Activated naive CD8-positive, alpha-beta T cell treated with anti-CD3 and anti-CD28 coated beads, Interleukin-2, amount 50 U/mL, for 16 hours (primary cell): ENCODE data around the gene STX1A.
"Not testable (repeated sequence)": the region's sequence is repeated elsewhere in the genome, so short reads cannot be mapped to it uniquely, and the experiment has no call there.

ENCODE experiments used
- DNase-seq: peaks from one replicate; pipeline ENCODE4 v3.0.0-alpha.2; 2020; ENCODE audit warnings: low read depth, low spot score

Gene STX1A

DNA sequence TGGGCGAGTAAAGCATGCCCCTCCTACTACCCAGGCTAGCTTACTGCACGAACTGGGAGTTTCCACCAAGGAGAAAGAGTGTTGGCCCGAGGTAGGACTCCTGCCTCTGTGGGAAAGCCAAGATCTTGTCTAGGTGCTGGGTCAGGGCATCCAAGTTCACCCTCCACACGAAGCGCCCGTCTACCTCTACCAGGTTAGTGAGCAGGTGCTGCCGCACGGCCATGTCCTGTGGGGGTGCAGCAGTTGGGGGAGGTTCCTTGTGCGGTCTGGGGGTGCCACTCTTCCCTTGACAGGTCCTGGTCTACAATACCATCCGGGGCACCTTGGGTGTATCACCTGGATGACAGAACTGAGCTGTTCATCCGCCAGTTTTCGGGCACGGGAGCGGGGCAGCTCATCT is 17.4 kb upstream of the STX1A start:
- no peak for DNase-seq

- DNase-seq: no peak
These were observed 16.0 kb upstream of the STX1A start for GRCh38 chr7:73735528-73735905.

DNA sequence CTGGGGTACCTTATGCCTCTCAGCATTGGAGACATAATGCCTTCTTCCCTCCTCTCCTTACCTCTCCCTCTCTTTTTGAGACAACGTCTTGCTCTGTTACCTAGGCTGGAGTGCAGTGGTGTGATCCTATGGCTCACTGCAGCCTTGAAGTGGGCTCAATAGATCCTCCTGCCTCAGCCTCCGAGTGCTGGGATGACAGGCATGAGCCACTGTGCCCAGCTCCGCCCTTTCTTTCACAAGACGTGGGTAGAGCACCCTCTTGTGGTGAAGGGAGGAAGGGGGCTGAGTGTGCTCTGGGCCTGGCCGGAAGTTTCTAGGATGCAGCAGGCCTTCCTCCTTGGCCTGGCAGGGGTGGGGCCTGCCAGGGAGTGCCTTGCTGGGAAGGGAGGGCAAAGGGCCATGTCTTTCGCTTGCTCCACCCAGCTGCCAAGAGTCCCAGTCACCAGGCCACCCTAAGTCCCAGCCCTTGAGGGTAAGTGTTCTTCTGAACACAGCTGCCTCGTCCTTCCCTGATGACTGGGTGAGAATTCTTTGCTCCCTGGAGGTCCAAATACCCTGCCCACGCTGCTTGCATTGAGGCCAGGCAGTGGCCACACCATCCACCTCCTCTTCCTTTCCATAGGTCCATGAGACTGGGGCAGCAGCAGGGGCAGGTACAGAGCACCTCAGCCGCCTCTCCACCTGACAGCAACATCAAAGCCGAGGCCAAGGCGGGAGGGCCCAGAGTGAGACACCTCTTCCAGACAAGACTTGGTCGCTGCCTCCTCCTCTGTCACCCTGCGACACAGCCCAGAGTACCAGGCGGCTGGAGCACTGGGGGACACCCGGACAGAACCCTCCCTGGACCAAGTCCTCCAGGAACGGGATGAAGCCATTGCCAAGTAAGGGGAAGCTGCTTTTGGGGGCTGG is 15.4 kb upstream of the STX1A start:
- DNase-seq: peak; percentile 63

- no peak for DNase-seq
These were observed 12.9 kb upstream of the STX1A start for GRCh38 chr7:73732397-73732796.

GRCh38 chr7:73730485-73730884 is 11.0 kb upstream of the STX1A start:
- DNase-seq: no peak

DNA sequence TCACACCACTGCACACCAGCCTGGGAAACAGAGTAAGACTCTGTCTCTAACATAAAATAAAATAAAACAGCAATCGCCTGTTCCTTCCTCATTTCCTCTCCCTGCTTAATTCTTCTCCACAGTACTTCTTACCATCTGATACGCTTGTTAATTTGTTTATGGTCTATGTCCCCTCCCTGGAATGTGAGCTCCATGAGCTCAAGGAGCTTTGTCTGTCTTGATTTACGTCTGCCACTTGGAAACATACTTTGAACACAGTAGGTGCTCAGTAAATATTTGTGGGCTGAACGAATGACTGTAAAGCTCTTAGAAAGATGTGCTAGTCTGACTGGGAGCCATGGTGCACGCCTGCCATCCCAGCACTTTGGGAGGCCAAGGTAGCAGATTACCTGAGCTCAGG is 9.1 kb upstream of the STX1A start:
- no peak for DNase-seq

GRCh38 chr7:73727952-73728351 is 8.5 kb upstream of the STX1A start:
- no peak for DNase-seq

DNA sequence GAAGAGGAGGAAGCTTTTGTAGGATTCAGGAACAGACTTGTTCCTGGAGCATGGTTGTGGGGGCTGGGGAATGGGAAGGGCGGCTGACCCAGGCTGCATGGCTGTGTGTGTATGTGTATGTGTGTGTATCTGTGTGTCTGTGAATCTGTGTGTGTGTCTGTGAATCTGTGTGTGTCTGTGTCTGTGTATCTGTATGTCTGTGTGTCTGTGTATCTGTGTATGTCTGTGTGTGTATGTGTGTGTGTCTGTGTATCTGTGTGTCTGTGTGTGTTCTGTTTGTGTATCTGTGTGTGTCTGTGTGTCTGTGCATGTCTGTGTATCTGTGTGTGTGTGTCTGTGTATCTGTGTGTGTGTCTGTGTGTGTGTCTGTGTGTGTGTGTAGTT is 6.6 kb upstream of the STX1A start:
- no peak for DNase-seq

GRCh38 chr7:73723813-73724212 is 4.3 kb upstream of the STX1A start:
- DNase-seq: no peak

DNA sequence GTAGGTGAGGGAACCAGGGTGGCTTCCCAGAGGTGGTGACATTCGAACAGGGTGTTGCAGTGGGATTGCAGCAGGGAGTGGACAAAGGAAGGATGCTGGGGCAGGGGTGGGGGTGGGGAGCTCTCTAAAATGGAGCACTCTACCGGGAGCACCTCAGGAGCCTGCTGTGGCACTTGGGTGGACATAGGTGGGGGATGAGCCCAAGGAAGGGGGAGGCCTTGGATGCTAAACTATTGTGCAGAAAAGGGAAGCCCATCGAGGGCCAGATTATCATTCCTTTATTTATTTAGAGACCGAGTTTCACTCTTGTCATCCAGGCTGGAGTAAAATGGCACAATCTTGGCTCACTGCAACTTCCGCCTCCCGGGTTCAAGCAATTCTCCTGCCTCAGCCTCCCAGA is 3.3 kb upstream of the STX1A start:
- no peak for DNase-seq

GRCh38 chr7:73722182-73722581 is 2.7 kb upstream of the STX1A start:
- DNase-seq: not testable (repeated sequence)

DNA sequence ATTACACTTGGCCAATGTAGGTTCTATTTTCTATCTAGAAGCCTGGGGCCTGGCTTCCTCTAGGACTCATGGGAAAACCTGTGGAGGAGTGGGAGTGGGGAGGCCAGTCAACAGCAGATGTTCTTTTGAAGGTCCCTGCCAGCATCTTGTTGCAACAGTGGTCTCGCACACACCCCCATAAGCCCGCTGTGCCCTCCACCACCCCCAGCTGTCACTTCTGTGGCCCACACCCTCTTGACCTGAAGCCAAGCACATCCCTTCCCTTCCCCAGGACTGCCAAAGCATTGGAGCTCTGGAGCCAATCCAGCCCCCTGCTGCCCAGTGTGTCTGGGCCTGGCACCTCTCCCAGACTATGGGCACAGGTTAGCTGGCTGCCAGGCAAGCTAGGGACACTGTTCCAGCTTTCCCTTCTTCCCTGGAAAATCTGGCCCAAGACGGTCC is 1.9 kb upstream of the STX1A start:
- DNase-seq: no peak

DNA sequence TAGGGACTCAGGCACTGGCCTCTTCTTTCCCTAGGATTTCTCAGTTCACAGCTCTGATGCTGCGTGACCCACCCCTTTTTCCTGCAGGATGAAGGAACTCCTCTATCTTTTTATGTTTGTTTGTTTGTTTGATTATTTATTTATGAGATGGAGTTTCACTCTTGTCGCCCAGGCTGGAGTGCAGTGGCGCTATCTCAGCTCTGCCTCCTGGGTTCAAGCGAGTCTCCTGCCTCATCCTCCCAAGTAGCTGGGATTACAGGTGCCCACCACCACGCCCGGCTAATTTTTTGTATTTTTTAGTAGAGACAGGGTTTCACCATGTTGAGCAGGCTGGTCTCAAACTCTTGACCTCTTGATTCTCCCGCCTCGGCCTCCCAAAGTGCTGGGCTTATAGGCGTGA is 974 bp upstream of the STX1A start:
- DNase-seq: not testable (repeated sequence)

DNA sequence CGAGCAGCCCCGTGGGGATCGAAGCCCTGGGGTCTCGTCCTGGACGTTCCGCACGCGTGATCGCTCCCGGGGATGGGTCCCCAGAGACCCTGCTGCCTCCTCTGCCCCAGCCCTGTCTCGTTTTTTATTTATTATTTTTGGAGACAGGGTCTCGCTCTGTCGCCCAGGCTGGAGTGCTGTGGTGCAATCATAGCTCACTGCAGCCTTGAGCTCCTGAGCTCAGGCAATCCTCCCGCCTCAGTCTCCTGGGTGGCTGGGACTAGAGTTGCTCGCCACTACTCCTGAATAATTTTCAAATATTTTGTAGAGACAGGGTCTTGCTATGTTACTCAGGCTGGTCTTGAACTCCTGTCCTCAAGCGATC is 319 bp upstream of the STX1A start:
- no peak for DNase-seq

- DNase-seq: no peak
These were observed 1.0 kb downstream of the STX1A start for GRCh38 chr7:73718438-73718881.

GRCh38 chr7:73717991-73718405 is 1.5 kb downstream of the STX1A start:
- DNase-seq: peak; percentile 54

GRCh38 chr7:73717025-73717807 is 2.3 kb downstream of the STX1A start:
- no peak for DNase-seq

GRCh38 chr7:73716318-73716890 is 3.1 kb downstream of the STX1A start:
- DNase-seq: no peak

DNA sequence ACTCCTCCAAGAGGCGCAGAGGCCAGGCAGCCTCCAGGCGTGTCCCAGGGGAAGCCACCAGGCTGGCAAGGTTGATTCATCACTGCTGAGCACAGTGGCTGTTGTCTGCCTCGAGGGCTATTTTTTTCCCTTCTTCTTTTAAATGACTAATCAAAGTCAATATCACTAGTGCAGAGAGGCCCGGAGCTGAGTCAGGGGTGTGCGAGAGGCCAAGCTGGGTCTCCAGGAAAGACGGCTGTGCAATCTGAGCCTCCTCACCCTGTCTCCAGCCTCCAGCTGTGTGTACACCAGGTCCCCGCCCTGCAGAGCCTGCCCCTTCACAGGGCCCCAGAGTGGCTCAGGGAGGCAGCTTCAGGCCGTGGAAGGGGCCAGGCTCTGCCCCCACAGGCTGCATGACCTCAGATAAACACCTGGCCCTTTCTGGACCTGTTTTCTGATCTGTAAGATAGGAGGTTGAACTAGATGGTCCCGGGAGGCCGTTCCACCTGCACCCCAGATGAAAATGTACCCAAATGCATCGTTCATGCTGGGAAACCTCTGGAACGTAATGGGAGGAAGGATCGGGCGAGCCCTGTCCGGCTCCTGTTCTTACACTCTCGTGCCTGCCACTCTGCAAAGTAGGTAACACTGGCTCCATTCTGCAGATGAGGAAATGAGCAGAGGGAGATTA is 3.7 kb downstream of the STX1A start:
- no peak for DNase-seq

GRCh38 chr7:73713319-73713718 is 6.2 kb downstream of the STX1A start:
- not testable (repeated sequence) for DNase-seq

DNA sequence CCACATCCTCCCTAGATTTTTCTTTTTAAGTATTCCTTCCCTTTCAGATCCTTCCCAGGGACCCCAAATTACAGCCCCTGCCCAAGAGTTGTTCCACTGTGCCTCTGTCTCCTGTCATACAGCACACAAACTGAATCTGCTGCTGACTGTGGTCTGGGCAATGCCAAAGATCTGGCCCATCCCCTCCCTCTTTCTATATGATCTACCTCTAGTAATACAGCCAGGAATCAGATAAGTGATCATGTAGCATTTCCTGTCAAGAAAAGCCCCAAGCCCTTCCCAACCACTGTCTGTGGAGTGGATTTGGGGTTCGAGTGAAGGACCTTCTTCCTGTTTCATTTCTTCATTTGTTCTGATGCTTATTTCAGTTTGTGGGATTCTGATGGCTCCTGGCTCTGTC is 6.7 kb downstream of the STX1A start:
- no peak for DNase-seq
